HEK293 (cell line): ENCODE measurements around the gene PCDH9.
"Not testable (repeated sequence)": the region's sequence is repeated elsewhere in the genome, so short reads cannot be mapped to it uniquely, and the experiment has no call there.

Experiments
- CTCF ChIA-PET: fragments of 350-600 bp; formaldehyde crosslinking; extraction: SDS; loops from one replicate; lab custom pipeline; 2021; ENCODE audit warnings: antibody characterized with exemption; lab: Yijun Ruan, JAX
- POLR2A ChIA-PET: fragments of 300-600 bp; formaldehyde crosslinking; extraction: SDS; loops from one replicate; lab custom pipeline; 2020; ENCODE audit warnings: antibody characterized with exemption, inconsistent platforms; lab: Yijun Ruan, JAX
- H3K27ac ChIP-seq: fragments of 200-500 bp; sonication (Bioruptor generic); 2 replicates; pipeline ENCODE4 v1.5.1; 2014; ENCODE audit warnings: low read depth, low read length, control low read depth, inconsistent platforms; ENCODE audit errors: extremely low read depth
- H3K36me3 ChIP-seq, 2 experiments: fragments of 200-500 bp in 1 of 2; sonication (Bioruptor generic) in 1 of 2; 1 replicate in 1 of 2; 2 replicates in 1 of 2; pipeline ENCODE4 v1.5.1; 2014 to 2017; ENCODE audit warnings: inconsistent platforms in 2 of 2, low read length in 2 of 2; ENCODE audit not compliant: control insufficient read depth in 2 of 2, insufficient read depth in 1 of 2
- H3K4me1 ChIP-seq: fragments of 200-500 bp; sonication (Bioruptor generic); 2 replicates; pipeline ENCODE4 v1.5.1; 2014; ENCODE audit warnings: mild to moderate bottlenecking, low read length, inconsistent platforms; ENCODE audit not compliant: control insufficient read depth, insufficient read depth
- H3K4me3 ChIP-seq: 2 replicates; pipeline ENCODE4 v1.5.1; 2011; ENCODE audit warnings: low read depth, mild to moderate bottlenecking, control low read depth, low read length, moderate library complexity
- H3K9me3 ChIP-seq: fragments of 200-500 bp; sonication (Bioruptor generic); 2 replicates; pipeline ENCODE4 v1.5.1; 2014; ENCODE audit warnings: low read depth, low read length, inconsistent platforms; ENCODE audit not compliant: control insufficient read depth, insufficient read depth
- GLIS2 ChIP-seq: fragments of 450-650 bp; formaldehyde crosslinking; IDR thresholded peaks from 2 replicates; pipeline ENCODE4 v1.5.1; 2016; ENCODE audit warnings: missing biosample characterization, missing genetic modification characterization
- KLF7 ChIP-seq: fragments of 450-650 bp; formaldehyde crosslinking; IDR thresholded peaks from 2 replicates; pipeline ENCODE4 v1.5.1; 2016; ENCODE audit warnings: missing biosample characterization, missing genetic modification characterization, borderline replicate concordance
- PRDM10 ChIP-seq: fragments of 450-650 bp; formaldehyde crosslinking; IDR thresholded peaks from 2 replicates; pipeline ENCODE4 v1.5.1; 2016; ENCODE audit warnings: missing biosample characterization, missing genetic modification characterization
- RBAK ChIP-seq: fragments of 450-650 bp; formaldehyde crosslinking; IDR thresholded peaks from 2 replicates; pipeline ENCODE4 v1.5.1; 2016; ENCODE audit warnings: missing biosample characterization, missing genetic modification characterization
- SETDB1 ChIP-seq: IDR thresholded peaks from one replicate; pipeline ENCODE4 v1.6.1; 2017; ENCODE audit warnings: mild to moderate bottlenecking, low read length, moderate library complexity, mixed read lengths; ENCODE audit not compliant: insufficient read length
- TRIM28 ChIP-seq: IDR thresholded peaks from 2 replicates; pipeline ENCODE4 v1.6.1; 2011; ENCODE audit warnings: low read length, control low read depth, borderline replicate concordance
- YY2 ChIP-seq: fragments of 450-650 bp; formaldehyde crosslinking; IDR thresholded peaks from 2 replicates; pipeline ENCODE4 v1.5.1; 2016; ENCODE audit warnings: missing biosample characterization, missing genetic modification characterization
- ZBTB20 ChIP-seq: fragments of 450-650 bp; formaldehyde crosslinking; IDR thresholded peaks from 2 replicates; pipeline ENCODE4 v1.5.1; 2016; ENCODE audit warnings: missing biosample characterization, missing genetic modification characterization
- ZEB2 ChIP-seq: fragments of 450-650 bp; formaldehyde crosslinking; IDR thresholded peaks from 2 replicates; pipeline ENCODE4 v1.5.1; 2016; ENCODE audit warnings: missing biosample characterization, missing genetic modification characterization
- ZFHX2 ChIP-seq: fragments of 450-650 bp; formaldehyde crosslinking; conservative IDR thresholded peaks from 2 replicates; pipeline ENCODE4 v1.5.1; 2016; ENCODE audit warnings: missing biosample characterization, missing genetic modification characterization
- ZFP41 ChIP-seq: fragments of 450-650 bp; formaldehyde crosslinking; IDR thresholded peaks from 2 replicates; pipeline ENCODE4 v1.5.1; 2016; ENCODE audit warnings: missing biosample characterization, missing genetic modification characterization, borderline replicate concordance
- ZNF184 ChIP-seq: fragments of 450-650 bp; IDR thresholded peaks from 2 replicates; pipeline ENCODE4 v1.5.1; 2018; ENCODE audit warnings: missing biosample characterization, mild to moderate bottlenecking, missing genetic modification characterization
- ZNF2 ChIP-seq: fragments of 450-650 bp; formaldehyde crosslinking; IDR thresholded peaks from 2 replicates; pipeline ENCODE4 v1.5.1; 2016; ENCODE audit warnings: missing biosample characterization, missing genetic modification characterization
- ZNF302 ChIP-seq: fragments of 450-650 bp; formaldehyde crosslinking; IDR thresholded peaks from 2 replicates; pipeline ENCODE4 v1.5.1; 2016; ENCODE audit warnings: missing biosample characterization, missing genetic modification characterization, low read depth
- ZNF366 ChIP-seq: fragments of 450-650 bp; formaldehyde crosslinking; conservative IDR thresholded peaks from 2 replicates; pipeline ENCODE4 v1.5.1; 2016; ENCODE audit warnings: missing biosample characterization, missing genetic modification characterization
- ZNF501 ChIP-seq: fragments of 450-650 bp; formaldehyde crosslinking; IDR thresholded peaks from 2 replicates; pipeline ENCODE4 v1.5.1; 2016; ENCODE audit warnings: missing biosample characterization, missing genetic modification characterization
- ZNF596 ChIP-seq: fragments of 450-650 bp; IDR thresholded peaks from 2 replicates; pipeline ENCODE4 v1.5.0; 2018; ENCODE audit warnings: missing biosample characterization, mild to moderate bottlenecking, missing genetic modification characterization, moderate library complexity
- ZNF785 ChIP-seq: fragments of 450-650 bp; formaldehyde crosslinking; IDR thresholded peaks from 2 replicates; pipeline ENCODE4 v1.5.1; 2016; ENCODE audit warnings: missing biosample characterization, missing genetic modification characterization
- ZNF837 ChIP-seq: fragments of 450-650 bp; formaldehyde crosslinking; IDR thresholded peaks from 2 replicates; pipeline ENCODE4 v1.5.1; 2016; ENCODE audit warnings: missing biosample characterization, missing genetic modification characterization

Gene PCDH9

DNA sequence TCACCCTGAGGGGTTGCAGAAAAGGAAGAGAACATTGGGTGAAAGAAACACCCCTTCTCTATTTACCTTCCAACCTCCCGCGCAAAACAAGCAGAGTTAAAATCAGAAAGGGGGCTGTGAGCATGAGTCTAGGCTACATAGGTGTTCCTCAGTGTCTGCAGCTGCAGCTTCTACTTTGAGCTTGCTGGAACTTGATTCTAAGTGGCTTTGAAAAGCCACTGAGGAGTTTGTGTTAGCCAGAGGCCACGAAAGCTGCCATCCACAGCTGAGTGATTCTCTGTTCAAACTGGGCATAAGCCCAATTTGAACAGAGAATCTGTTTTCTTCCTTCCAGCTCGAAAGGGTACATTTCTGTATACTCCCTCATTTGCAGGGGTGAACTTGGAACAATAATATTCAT is 343.9 kb downstream of the PCDH9 start:
- CTCF ChIA-PET: no interaction called here
- Histone ChIP-seq H3K9me3 (no peaks in the 10 kb centered on the region), H3K4me3 (no peak overlapping the region)
- TF ChIP-seq ZNF596 (tag by site-specific recombination) (no peak), PRDM10 (tag by site-specific recombination) (0 out of 2 replicates have a peak, but pooled peaks have one; percentile 30)
- TF ChIP-seq, all 188 proteins: peak for 1
- Histone ChIP-seq H3K36me3 (no peaks in the 10 kb centered on the region), H3K4me1 (no peaks in the 10 kb centered on the region), H3K27ac (no peak overlapping the region)
- POLR2A ChIA-PET: no interaction called here

DNA sequence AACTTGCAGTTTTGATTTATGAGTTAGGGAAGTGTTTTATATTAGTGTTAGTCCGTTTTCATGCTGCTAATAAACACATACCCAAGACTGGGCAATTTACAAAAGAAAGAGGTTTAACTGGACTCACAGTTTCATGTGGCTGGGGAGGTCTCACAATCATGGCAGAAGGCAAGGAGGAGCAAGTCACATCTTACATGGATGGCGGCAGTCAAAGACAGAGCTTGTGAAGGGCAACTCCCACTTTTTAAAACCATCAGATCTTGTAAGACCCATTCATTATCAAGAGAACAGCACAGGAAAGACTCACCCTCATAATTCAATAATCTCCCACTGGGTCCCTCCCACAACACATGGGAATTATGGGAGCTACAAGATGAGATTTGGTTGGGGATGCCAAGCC is 349.0 kb downstream of the PCDH9 start:
- H3K4me3 ChIP-seq, CTCF ChIA-PET, H3K9me3 ChIP-seq: not testable (repeated sequence)
- TF ChIP-seq SETDB1: peak; percentile 79
- TF ChIP-seq, all 188 proteins: peak for 1; not testable (repeated sequence) for 187
- H3K36me3 ChIP-seq, POLR2A ChIA-PET, H3K4me1 ChIP-seq, H3K27ac ChIP-seq: not testable (repeated sequence)

- Histone ChIP-seq H3K4me1 (no peaks in the 10 kb centered on the region), H3K36me3 (no peaks in the 10 kb centered on the region), H3K27ac (no peak overlapping the region)
- ChIA-PET POLR2A (no interaction called here), CTCF (no interaction called here)
- TF ChIP-seq ZEB2 (tag by site-specific recombination) (no peak), RBAK (tag by site-specific recombination) (no peak), ZBTB20 (tag by site-specific recombination) (no peak), ZFP41 (no peak), KLF7 (tag by site-specific recombination) (no peak), ZNF184 (no peak), YY2 (tag by site-specific recombination) (no peak), ZNF366 (tag by site-specific recombination) (no peak), ZFHX2 (tag by site-specific recombination) (no peak), ZNF501 (no peak), ZNF302 (tag by site-specific recombination) (no peak), ZNF785 (tag by site-specific recombination) (no peak), TRIM28 (no peak), ZNF2 (tag by site-specific recombination) (no peak), ZNF837 (tag by site-specific recombination) (no peak), GLIS2 (tag by site-specific recombination) (no peak)
- TF ChIP-seq, all 188 proteins: peak for 0
- Histone ChIP-seq H3K4me3 (no peak overlapping the region), H3K9me3 (no peaks in the 10 kb centered on the region)
Observed at GRCh38 chr13:66879988-66880387, 350.1 kb downstream of the PCDH9 start.
